ENCODE data around the gene ZNF44. TPM values are rescaled to one million over a fixed set of nuclear protein-coding genes. Genes with fewer than 3 reads are reported as not detected.

The ZNF44 gene
- polyA plus RNA-seq, 2 of the 4 experiments (the other 2 are of a cell fraction): 0.65 to 0.76 TPM

DNA sequence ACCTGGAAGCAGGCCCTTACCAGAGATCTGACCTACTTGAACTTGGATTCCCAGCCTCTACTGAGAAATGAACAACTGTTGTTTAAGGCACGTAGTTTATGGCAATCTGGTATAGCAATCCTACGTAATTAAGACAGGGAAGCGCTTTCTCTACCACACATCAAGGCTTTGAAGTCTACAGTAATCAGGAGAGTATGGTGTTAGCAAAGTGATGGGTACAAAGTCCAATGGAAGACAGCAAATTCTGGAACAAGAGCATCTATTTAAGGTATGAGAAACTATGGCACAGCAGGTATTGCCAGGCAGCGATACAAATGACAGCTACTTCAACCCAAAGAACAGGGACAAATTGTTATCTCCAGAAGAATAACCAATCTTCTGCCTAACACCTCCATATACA lies 35.7 kb upstream of the ZNF44 start:
- no peaks in the 10 kb centered on the region for H3K4me1 ChIP-seq
- CTCF ChIA-PET: no interaction called here
- DNase-seq (ENCODE audit: low read depth in 1 of 2, low spot score in 1 of 2) (no peak), ATAC-seq (no peak), FAIRE-seq (no peak)
- H3K4me3 ChIP-seq: no peak overlapping the region
- POLR2A ChIA-PET: no interaction called here
- no peak overlapping the region for H3K27ac ChIP-seq
- 79% methylated on average over 3 of the region's 4 CpGs for WGBS (ENCODE audit: missing lambda C conversion rate)
- no peak overlapping the region for H3K4me2 ChIP-seq
- H3K9me3 ChIP-seq: no peaks in the 10 kb centered on the region; the same call in 2 of the 3 replicates
- no peak for TF ChIP-seq SREBF2 (IDR thresholded peaks at IDR 0.05)
- no peak for TF ChIP-seq NR3C1 (IDR thresholded peaks at IDR 0.05)
- no peak for TF ChIP-seq POLR2AphosphoS2 (conservative IDR thresholded peaks at IDR 0.05; ENCODE audit: low read length)
- no peak for TF ChIP-seq MAFK (IDR thresholded peaks at IDR 0.05; ENCODE audit: partially characterized antibody)
- no peak for TF ChIP-seq KDM1A (IDR thresholded peaks at IDR 0.05; ENCODE audit: low read depth)
- TF ChIP-seq ZFP36 (IDR thresholded peaks at IDR 0.05; ENCODE audit: borderline replicate concordance, partially characterized antibody): no peak
- TF ChIP-seq JUN (IDR thresholded peaks at IDR 0.05): no peak
- TF ChIP-seq, protein P1, sequence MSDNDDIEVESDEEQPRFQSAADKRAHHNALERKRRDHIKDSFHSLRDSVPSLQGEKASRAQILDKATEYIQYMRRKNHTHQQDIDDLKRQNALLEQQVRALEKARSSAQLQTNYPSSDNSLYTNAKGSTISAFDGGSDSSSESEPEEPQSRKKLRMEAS (IDR thresholded peaks at IDR 0.05): no peak
- no peak for TF ChIP-seq REST (IDR thresholded peaks at IDR 0.05)
- no peak for TF ChIP-seq HDAC2 (IDR thresholded peaks at IDR 0.05)

GRCh38 chr19:12325690-12326089 lies 31.0 kb upstream of the ZNF44 start:
- ATAC-seq: no peak
- no peak overlapping the region for H3K27ac ChIP-seq
- CTCF ChIA-PET: no interaction called here
- H3K4me3 ChIP-seq: no peak overlapping the region
- no peak for DNase-seq (ENCODE audit: low read depth in 1 of 2, low spot score in 1 of 2)
- TF ChIP-seq ZNF302 (CRISPR knock-in tag; IDR thresholded peaks at IDR 0.05): no peak
- TF ChIP-seq CTCF (IDR thresholded peaks at IDR 0.05): no peak
- no peak for TF ChIP-seq CEBPB (IDR thresholded peaks at IDR 0.05)
- TF ChIP-seq RNF2 (IDR thresholded peaks at IDR 0.05; ENCODE audit: borderline replicate concordance, low read depth): no peak
- TF ChIP-seq USF2 (IDR thresholded peaks at IDR 0.05): no peak
- no peak for TF ChIP-seq MYC (IDR thresholded peaks at IDR 0.05; ENCODE audit: borderline replicate concordance, low read length)
- TF ChIP-seq HOXA7 (CRISPR knock-in tag; IDR thresholded peaks at IDR 0.05): no peak
- TF ChIP-seq FOSB (CRISPR knock-in tag; IDR thresholded peaks at IDR 0.05): no peak
- TF ChIP-seq NR3C1 (IDR thresholded peaks at IDR 0.05): no peak
- no peak for TF ChIP-seq CBX2 (IDR thresholded peaks at IDR 0.05; ENCODE audit: borderline replicate concordance, low read depth)
- no peak for TF ChIP-seq ZSCAN20 (CRISPR knock-in tag; IDR thresholded peaks at IDR 0.05)
- no peak for FAIRE-seq
- POLR2A ChIA-PET: no interaction called here
- no peaks in the 10 kb centered on the region for H3K9me3 ChIP-seq
- H3K4me1 ChIP-seq: no peaks in the 10 kb centered on the region
- no peak overlapping the region for H3K4me2 ChIP-seq

Measured in A549 (cell line).